ENCODE measurements around the gene RAF1. TPM values are rescaled to one million over a fixed set of nuclear protein-coding genes. Genes with fewer than 3 reads are reported as not detected.
"Not testable (repeated sequence)": the region's sequence is repeated elsewhere in the genome, so short reads cannot be mapped to it uniquely, and the experiment has no call there.

The RAF1 gene
- total and polyA plus RNA-seq, 10 donors: 31.6 to 153 (median 110) TPM

GRCh38 chr3:12677616-12678015, 13.7 kb upstream of the RAF1 start:
- Histone ChIP-seq H3K27ac (peak overlapping the region in 5 of 8 donors; percentile 76 to 87 (median 80)), H3K9me3 (no peaks in the 10 kb centered on the region), H3K4me1 (peaks cover 0 to 36% (median 3%) of the 10 kb centered on the region in 6 donors), H3K27me3 (replicated peaks in 1 of 7) (no peaks in the 10 kb centered on the region), H3K36me3 (no peaks in the 10 kb centered on the region), H3K4me3 (peak overlapping the region in 1 of 8 donors; percentile 44)
- TF ChIP-seq POLR2AphosphoS5 (IDR thresholded peaks at IDR 0.05) (no peak), POLR2A (IDR thresholded peaks at IDR 0.05) (no peak), CTCF (IDR thresholded peaks at IDR 0.05 in 8 of 11, conservative IDR thresholded peaks at IDR 0.05 in 3 of 11) (no peak)
- intact Hi-C loops (cut with DNase I; ENCODE audit: low total_unique reads): no loop called here
- WGBS, 5 donors: 67 to 76% (median 74%) methylated on average over 6 of the region's 6 CpGs
- DNase-seq: peak; percentile 64

- peaks cover 0 to 23% (median 3%) of the 10 kb centered on the region in 6 donors for H3K4me1 ChIP-seq
- intact Hi-C loops (cut with DNase I; ENCODE audit: low total_unique reads): no loop called here
- H3K27ac ChIP-seq: peak overlapping the region in 5 of 8 donors; percentile 73 to 87 (median 80)
- H3K9me3 ChIP-seq: no peaks in the 10 kb centered on the region
- WGBS, 5 donors: 87 to 93% (median 92%) methylated on average over 9 of the region's 9 CpGs
- no peaks in the 10 kb centered on the region for H3K27me3 ChIP-seq (replicated peaks in 1 of 7)
- no peaks in the 10 kb centered on the region for H3K36me3 ChIP-seq
- H3K4me3 ChIP-seq: peak overlapping the region in 1 of 8 donors; percentile 44
- TF ChIP-seq POLR2AphosphoS5 (IDR thresholded peaks at IDR 0.05): no peak
- no peak for TF ChIP-seq POLR2A (IDR thresholded peaks at IDR 0.05)
- no peak for TF ChIP-seq CTCF (IDR thresholded peaks at IDR 0.05 in 8 of 11, conservative IDR thresholded peaks at IDR 0.05 in 3 of 11)
- peak; percentile 54 for DNase-seq
These were observed 11.3 kb upstream of the RAF1 start for GRCh38 chr3:12675115-12675810.

- H3K27ac ChIP-seq; H3K36me3 ChIP-seq; H3K27me3 ChIP-seq (replicated peaks in 1 of 7); intact Hi-C loops (cut with DNase I; ENCODE audit: low total_unique reads); H3K9me3 ChIP-seq; H3K4me3 ChIP-seq: not testable (repeated sequence)
- DNase-seq: peak; percentile 27
- peaks cover 0 to 23% (median 3%) of the 10 kb centered on the region in 6 donors for H3K4me1 ChIP-seq
- 63 to 77% (median 69%) methylated on average over 9 to 10 of the region's 10 CpGs for WGBS, 5 donors
These were observed 10.2 kb upstream of the RAF1 start for GRCh38 chr3:12673956-12674736.

- no peaks in the 10 kb centered on the region for H3K9me3 ChIP-seq
- peaks cover 0 to 9% (median 0%) of the 10 kb centered on the region in 6 donors for H3K4me1 ChIP-seq
- no peak for TF ChIP-seq POLR2AphosphoS5 (IDR thresholded peaks at IDR 0.05)
- no peak for TF ChIP-seq CTCF (IDR thresholded peaks at IDR 0.05 in 8 of 11, conservative IDR thresholded peaks at IDR 0.05 in 3 of 11)
- no peak for TF ChIP-seq POLR2A (IDR thresholded peaks at IDR 0.05)
- 88 to 93% (median 91%) methylated on average over 3 of the region's 3 CpGs for WGBS, 5 donors
- no peak overlapping the region for H3K4me3 ChIP-seq
- intact Hi-C loops (cut with DNase I; ENCODE audit: low total_unique reads): no loop called here
- no peak for DNase-seq
- no peak overlapping the region for H3K27ac ChIP-seq
- no peaks in the 10 kb centered on the region for H3K27me3 ChIP-seq (replicated peaks in 1 of 7)
- H3K36me3 ChIP-seq: no peaks in the 10 kb centered on the region
These were observed 7.2 kb upstream of the RAF1 start for GRCh38 chr3:12671120-12671450.

Measured in spleen (tissue), 11 donors.